Natural killer cell (primary cell): ENCODE measurements around the gene VAC14. TPM values are rescaled to one million over a fixed set of nuclear protein-coding genes. Genes with fewer than 3 reads are reported as not detected.
A peak's percentile ranks its signal among the peaks of the same experiment; 100 is the strongest.

ENCODE experiments used
- ATAC-seq, 3 donors: fragments of 150-1000 bp in 2 of 3; fragments of 200-7000 bp in 1 of 3; cut with Tn5 transposase; 1 replicate in 1 of 3; 2 replicates in 2 of 3; pipeline ENCODE4 v1.10.0; 2021; ENCODE audit warnings: mild to moderate bottlenecking in 2 of 3, moderate library complexity in 2 of 3
- DNase-seq, 2 donors: peaks; one replicate each; pipeline versions ENCODE4 v3.0.0 to v3.0.0-alpha.2; 2013 to 2021; ENCODE audit warnings: mixed read lengths in 1 of 2
- H3K27ac ChIP-seq: one replicate; pipeline ENCODE4 v1.5.1; 2013; ENCODE audit warnings: mild to moderate bottlenecking, low read length
- H3K27me3 ChIP-seq: one replicate; pipeline ENCODE4 v1.6.1; 2013; ENCODE audit warnings: low read length; ENCODE audit not compliant: control insufficient read depth, insufficient read depth
- H3K36me3 ChIP-seq: one replicate; pipeline ENCODE4 v1.6.1; 2013; ENCODE audit warnings: low read length; ENCODE audit not compliant: control insufficient read depth, insufficient read depth
- H3K4me1 ChIP-seq: one replicate; pipeline ENCODE4 v1.6.1; 2013; ENCODE audit warnings: low read length; ENCODE audit not compliant: control insufficient read depth, insufficient read depth
- H3K4me3 ChIP-seq: one replicate; pipeline ENCODE4 v1.5.1; 2013; ENCODE audit warnings: low read length
- H3K9me3 ChIP-seq: one replicate; pipeline ENCODE4 v1.6.1; 2013; ENCODE audit warnings: low read length; ENCODE audit not compliant: control insufficient read depth, insufficient read depth
- H3K27ac Mint-ChIP-seq, 2 donors: one replicate each; pipeline ENCODE4 v1.8.0; 2022; ENCODE audit warnings: mild to moderate bottlenecking in 2 of 2, mixed read lengths in 2 of 2, moderate library complexity in 1 of 2
- H3K27me3 Mint-ChIP-seq, 2 donors: one replicate each; pipeline ENCODE4 v1.8.0; 2022; ENCODE audit warnings: low read depth in 2 of 2, mixed read lengths in 2 of 2
- H3K36me3 Mint-ChIP-seq: one replicate; pipeline ENCODE4 v1.8.0; 2022; ENCODE audit warnings: mixed read lengths
- H3K4me1 Mint-ChIP-seq, 2 donors: one replicate each; pipeline ENCODE4 v1.8.0; 2022; ENCODE audit warnings: mixed read lengths in 2 of 2
- H3K4me3 Mint-ChIP-seq: one replicate; pipeline ENCODE4 v1.8.0; 2022; ENCODE audit warnings: mild to moderate bottlenecking, moderate library complexity, mixed read lengths
- H3K9me3 Mint-ChIP-seq, 2 donors: one replicate each; pipeline ENCODE4 v1.8.0; 2022; ENCODE audit warnings: mixed read lengths in 2 of 2
- CTCF ChIP-seq: fragments of 200-600 bp; IDR thresholded peaks from one replicate; pipeline ENCODE4 v1.8.0; 2022; ENCODE audit warnings: antibody characterized with exemption
- WGBS: methylation state at CpG from one replicate; pipeline ENCODE4 v1.1.7; 2013; ENCODE audit warnings: missing lambda C conversion rate; ENCODE audit not compliant: insufficient coverage; 5-methylcytosine and 5-hydroxymethylcytosine counted together
- intact Hi-C: fragments of 100-400 bp; cut with micrococcal nuclease; formaldehyde crosslinking; loops from one replicate; pipeline ENCODE4 v1.14.2; 2022
- total RNA-seq, 4 donors: library from RNA; stranded (reverse); fragments of 120-200 nt in 1 of 4; gene quantifications; one replicate each; pipeline versions ENCODE4 v1.2.3 to v1.2.4, GENCODE V29; 2013 to 2022

VAC14 gene
- total RNA-seq, 3 donors from 2014 or later (not counting 1 experiment from before 2014, with no cell fraction given), result 33.9 to 45.6 (median 43.4) TPM

- Mint-ChIP-seq H3K9me3 (no peaks in the 10 kb centered on the region), H3K36me3 (no peaks in the 10 kb centered on the region), H3K4me1 (peaks cover 0 to 16% of the 10 kb centered on the region in 2 donors), H3K27me3 (no peaks in the 10 kb centered on the region), H3K27ac (no peak overlapping the region), H3K4me3 (no peak overlapping the region)
- Histone ChIP-seq H3K36me3 (no peaks in the 10 kb centered on the region), H3K9me3 (no peaks in the 10 kb centered on the region), H3K27ac (no peak overlapping the region), H3K4me3 (no peak overlapping the region), H3K27me3 (peaks cover 8% of the 10 kb centered on the region), H3K4me1 (peaks cover 13% of the 10 kb centered on the region)
- no peak for DNase-seq
- intact Hi-C loops, result no loop called here
- TF ChIP-seq CTCF, result no peak
- ATAC-seq, result no peak
- 80% methylated on average over 12 of the region's 13 CpGs for WGBS
Measured at GRCh38 chr16:70681382-70682238, 119.3 kb downstream of the VAC14 start.

GRCh38 chr16:70680495-70681381 lies 120.2 kb downstream of the VAC14 start:
- Histone ChIP-seq H3K27me3 (peaks cover 8% of the 10 kb centered on the region), H3K4me1 (peaks cover 13% of the 10 kb centered on the region), H3K4me3 (no peak overlapping the region), H3K9me3 (no peaks in the 10 kb centered on the region), H3K27ac (no peak overlapping the region), H3K36me3 (no peaks in the 10 kb centered on the region)
- WGBS, result 83% methylated on average over 18 of the region's 18 CpGs
- no peaks in the 10 kb centered on the region for H3K9me3 Mint-ChIP-seq
- H3K27ac Mint-ChIP-seq, result no peak overlapping the region
- ATAC-seq, result no peak
- no peak overlapping the region for H3K4me3 Mint-ChIP-seq
- TF ChIP-seq CTCF, result no peak
- intact Hi-C loops, result no loop called here
- no peaks in the 10 kb centered on the region for H3K36me3 Mint-ChIP-seq
- no peaks in the 10 kb centered on the region for H3K27me3 Mint-ChIP-seq
- DNase-seq, result no peak
- peaks cover 0 to 16% of the 10 kb centered on the region in 2 donors for H3K4me1 Mint-ChIP-seq

- intact Hi-C loops, result no loop called here
- peaks cover 4% of the 10 kb centered on the region for H3K27me3 ChIP-seq
- no peaks in the 10 kb centered on the region for H3K9me3 ChIP-seq
- DNase-seq (peak in 1 of 2 donors; percentile 28), ATAC-seq (peak in 1 of 3 donors; percentile 34)
- H3K36me3 ChIP-seq, result no peaks in the 10 kb centered on the region
- H3K4me3 ChIP-seq, result no peak overlapping the region
- Mint-ChIP-seq H3K27ac (no peak overlapping the region), H3K4me1 (peaks cover 0 to 12% of the 10 kb centered on the region in 2 donors), H3K27me3 (no peaks in the 10 kb centered on the region), H3K9me3 (no peaks in the 10 kb centered on the region), H3K36me3 (no peaks in the 10 kb centered on the region), H3K4me3 (no peak overlapping the region)
- no peak for TF ChIP-seq CTCF
- peaks cover 9% of the 10 kb centered on the region for H3K4me1 ChIP-seq
- no peak overlapping the region for H3K27ac ChIP-seq
- WGBS, result 85% methylated on average over 80 of the region's 80 CpGs
Measured at GRCh38 chr16:70679671-70680494, 121.1 kb downstream of the VAC14 start.
